GM15510 (cell line): ENCODE results near the gene GINS3.

Experiments used
- POLR2A ChIP-seq: IDR thresholded peaks from 3 replicates; pipeline ENCODE4 v1.6.1; 2011; ENCODE audit warnings: borderline replicate concordance; ENCODE audit not compliant: insufficient read length; ENCODE audit errors: extremely low read depth

The GINS3 gene

GRCh38 chr16:58377932-58378331 lies 14.3 kb upstream of the GINS3 start:
- no peak for TF ChIP-seq POLR2A

- TF ChIP-seq POLR2A: no peak
Observed at GRCh38 chr16:58378401-58378800, 13.9 kb upstream of the GINS3 start.

- no peak for TF ChIP-seq POLR2A
Observed at GRCh38 chr16:58379736-58380135, 12.5 kb upstream of the GINS3 start.

GRCh38 chr16:58381661-58382060 lies 10.6 kb upstream of the GINS3 start:
- no peak for TF ChIP-seq POLR2A

- TF ChIP-seq POLR2A: no peak
Observed at GRCh38 chr16:58384437-58385055, 7.7 kb upstream of the GINS3 start.

GRCh38 chr16:58385218-58385773 lies 7.0 kb upstream of the GINS3 start:
- TF ChIP-seq POLR2A: no peak

GRCh38 chr16:58389724-58390123 lies 2.5 kb upstream of the GINS3 start:
- TF ChIP-seq POLR2A: no peak

- TF ChIP-seq POLR2A: no peak
Observed at GRCh38 chr16:58393138-58393504, 850 bp downstream of the GINS3 start.

GRCh38 chr16:58399718-58400633 lies 7.7 kb downstream of the GINS3 start:
- TF ChIP-seq POLR2A: no peak

- TF ChIP-seq POLR2A: no peak
Observed at GRCh38 chr16:58402796-58403195, 10.5 kb downstream of the GINS3 start.

- no peak for TF ChIP-seq POLR2A
Observed at GRCh38 chr16:58409316-58409973, 17.2 kb downstream of the GINS3 start.

- no peak for TF ChIP-seq POLR2A
Observed at GRCh38 chr16:58411336-58411735, 19.1 kb downstream of the GINS3 start.

GRCh38 chr16:58411736-58412614 lies 19.7 kb downstream of the GINS3 start:
- no peak for TF ChIP-seq POLR2A

GRCh38 chr16:58413359-58413758 lies 21.1 kb downstream of the GINS3 start:
- TF ChIP-seq POLR2A: no peak
